Karpas-422 (cell line): ENCODE results near the gene TLE5. TPM values are rescaled to one million over a fixed set of nuclear protein-coding genes. Genes with fewer than 3 reads are reported as not detected.
"Not testable (repeated sequence)": the region's sequence is repeated elsewhere in the genome, so short reads cannot be mapped to it uniquely, and the experiment has no call there.

Source experiments
- DNase-seq: peaks from one replicate; pipeline ENCODE4 v3.0.0-alpha.2; 2015
- H2AFZ ChIP-seq: fragments of 200-600 bp; sonication (generic); 2 replicates; pipeline ENCODE4 v1.6.1; 2014; ENCODE audit warnings: antibody characterized with exemption, low read length, mixed read lengths
- H3K27ac ChIP-seq: fragments of 200-600 bp; sonication (generic); 2 replicates; pipeline ENCODE4 v1.5.1; 2014; ENCODE audit warnings: mild to moderate bottlenecking, low read length, moderate library complexity
- H3K27me3 ChIP-seq: fragments of 200-600 bp; sonication (generic); 2 replicates; pipeline ENCODE4 v1.6.1; 2014; ENCODE audit warnings: low read length, mixed read lengths
- H3K36me3 ChIP-seq: fragments of 200-600 bp; sonication (generic); 2 replicates; pipeline ENCODE4 v1.6.1; 2014; ENCODE audit warnings: low read length, mixed read lengths; ENCODE audit not compliant: insufficient read depth
- H3K4me1 ChIP-seq: fragments of 200-600 bp; sonication (generic); 2 replicates; pipeline ENCODE4 v1.6.1; 2014; ENCODE audit warnings: mild to moderate bottlenecking, low read length, mixed read lengths
- H3K4me2 ChIP-seq: fragments of 200-600 bp; sonication (generic); 2 replicates; pipeline ENCODE4 v1.6.1; 2014; ENCODE audit warnings: low read length, low read depth, mild to moderate bottlenecking; ENCODE audit not compliant: poor library complexity, severe bottlenecking
- H3K4me3 ChIP-seq: fragments of 200-600 bp; sonication (generic); 2 replicates; pipeline ENCODE4 v1.5.1; 2014; ENCODE audit warnings: mild to moderate bottlenecking, antibody characterized with exemption, low read length, mixed read lengths
- H3K79me2 ChIP-seq: fragments of 200-600 bp; sonication (generic); 2 replicates; pipeline ENCODE4 v1.6.1; 2014; ENCODE audit warnings: mild to moderate bottlenecking, low read length, mixed read lengths
- H3K9ac ChIP-seq: fragments of 200-600 bp; sonication (generic); 2 replicates; pipeline ENCODE4 v1.6.0; 2014; ENCODE audit warnings: low read length
- H3K9me2 ChIP-seq: fragments of 200-600 bp; sonication (generic), shearing (Covaris generic); replicated peaks from 2 replicates; pipeline ENCODE4 v1.6.0; 2014; ENCODE audit warnings: mild to moderate bottlenecking, low read length, moderate library complexity; ENCODE audit not compliant: insufficient read depth
- H3K9me3 ChIP-seq: fragments of 300-700, 200-600 bp; sonication (generic); 2 replicates; pipeline ENCODE4 v1.6.1; 2014; ENCODE audit warnings: low read length, mixed read lengths
- H4K20me1 ChIP-seq: fragments of 200-600 bp; sonication (generic); 2 replicates; pipeline ENCODE4 v1.6.1; 2014; ENCODE audit warnings: mild to moderate bottlenecking, antibody characterized with exemption, low read length, low read depth; ENCODE audit not compliant: insufficient read depth
- total RNA-seq: library from RNA; depleted of rRNA; stranded (reverse); fragments of >200 nt; shearing (Covaris generic); gene quantifications from 2 replicates; pipeline ENCODE4 v1.2.3, GENCODE V29; 2014; ENCODE audit warnings: low replicate concordance

TLE5 gene
- total RNA-seq, 1 experiment from 2014 or later: 146 TPM

GRCh38 chr19:3054265-3054971, 7.9 kb downstream of the TLE5 start:
- no peaks in the 10 kb centered on the region for H3K9me3 ChIP-seq
- peaks cover 5% of the 10 kb centered on the region; the same call in 1 of the 2 replicates for H4K20me1 ChIP-seq
- H2AFZ ChIP-seq: no peak overlapping the region
- no peak overlapping the region for H3K9ac ChIP-seq
- H3K27me3 ChIP-seq: no peaks in the 10 kb centered on the region
- H3K4me3 ChIP-seq: no peak overlapping the region
- H3K4me1 ChIP-seq: no peaks in the 10 kb centered on the region
- no peak overlapping the region for H3K27ac ChIP-seq
- H3K4me2 ChIP-seq: no peak overlapping the region
- peak; percentile 41 for DNase-seq
- H3K9me2 ChIP-seq: no peaks in the 10 kb centered on the region
- no peaks in the 10 kb centered on the region for H3K79me2 ChIP-seq
- H3K36me3 ChIP-seq: peaks cover under 1% of the 10 kb centered on the region; the same call in 1 of the 2 replicates

GRCh38 chr19:3053780-3054179, 8.5 kb downstream of the TLE5 start:
- no peak overlapping the region for H3K4me2 ChIP-seq
- H3K4me3 ChIP-seq: no peak overlapping the region
- no peak overlapping the region for H3K27ac ChIP-seq
- H4K20me1 ChIP-seq: peaks cover 5% of the 10 kb centered on the region; the same call in 1 of the 2 replicates
- no peaks in the 10 kb centered on the region for H3K79me2 ChIP-seq
- H3K9me2 ChIP-seq: no peaks in the 10 kb centered on the region
- no peaks in the 10 kb centered on the region for H3K9me3 ChIP-seq
- DNase-seq: no peak
- H2AFZ ChIP-seq: no peak overlapping the region
- H3K4me1 ChIP-seq: no peaks in the 10 kb centered on the region
- no peaks in the 10 kb centered on the region; the same call in 1 of the 2 replicates for H3K36me3 ChIP-seq
- H3K27me3 ChIP-seq: no peaks in the 10 kb centered on the region
- H3K9ac ChIP-seq: no peak overlapping the region

GRCh38 chr19:3053218-3053621, 9.1 kb downstream of the TLE5 start:
- Histone ChIP-seq H3K4me3 (no peak overlapping the region), H3K9ac (no peak overlapping the region), H3K9me2 (no peaks in the 10 kb centered on the region), H3K4me1 (no peaks in the 10 kb centered on the region), H2AFZ (no peak overlapping the region), H3K9me3 (no peaks in the 10 kb centered on the region), H3K79me2 (no peaks in the 10 kb centered on the region), H4K20me1 (peaks cover 5% of the 10 kb centered on the region; the same call in 1 of the 2 replicates), H3K27ac (no peak overlapping the region), H3K36me3 (no peaks in the 10 kb centered on the region; the same call in 1 of the 2 replicates), H3K27me3 (no peaks in the 10 kb centered on the region), H3K4me2 (no peak overlapping the region)
- peak; percentile 30 for DNase-seq

GRCh38 chr19:3050016-3050415, 12.3 kb downstream of the TLE5 start:
- H3K27ac ChIP-seq, H3K36me3 ChIP-seq, H2AFZ ChIP-seq, H4K20me1 ChIP-seq, H3K9ac ChIP-seq, H3K4me1 ChIP-seq, H3K4me2 ChIP-seq, H3K4me3 ChIP-seq, H3K79me2 ChIP-seq, H3K9me2 ChIP-seq, DNase-seq, H3K9me3 ChIP-seq, H3K27me3 ChIP-seq: not testable (repeated sequence)

- Histone ChIP-seq H2AFZ (no peak overlapping the region), H3K4me2 (no peak overlapping the region), H3K27me3 (no peaks in the 10 kb centered on the region), H3K4me3 (no peak overlapping the region), H3K9ac (no peak overlapping the region), H3K4me1 (peaks cover 7% of the 10 kb centered on the region), H3K27ac (no peak overlapping the region), H3K9me2 (no peaks in the 10 kb centered on the region), H3K9me3 (no peaks in the 10 kb centered on the region), H3K36me3 (no peaks in the 10 kb centered on the region), H4K20me1 (no peaks in the 10 kb centered on the region; the same call in 1 of the 2 replicates), H3K79me2 (no peaks in the 10 kb centered on the region)
- DNase-seq: peak; percentile 39
Measured at GRCh38 chr19:3049089-3049488, 13.2 kb downstream of the TLE5 start.

- Histone ChIP-seq H4K20me1 (no peaks in the 10 kb centered on the region; the same call in 1 of the 2 replicates), H3K4me3 (no peak overlapping the region), H3K9me3 (no peaks in the 10 kb centered on the region), H3K27me3 (no peaks in the 10 kb centered on the region), H3K4me1 (peaks cover 7% of the 10 kb centered on the region), H3K9me2 (no peaks in the 10 kb centered on the region), H3K79me2 (no peaks in the 10 kb centered on the region), H3K27ac (no peak overlapping the region), H2AFZ (no peak overlapping the region), H3K4me2 (no peak overlapping the region), H3K36me3 (no peaks in the 10 kb centered on the region), H3K9ac (no peak overlapping the region)
- DNase-seq: no peak
Measured at GRCh38 chr19:3048190-3048533, 14.1 kb downstream of the TLE5 start.

GRCh38 chr19:3047496-3048189, 14.7 kb downstream of the TLE5 start:
- H3K27ac ChIP-seq: no peak overlapping the region
- H3K36me3 ChIP-seq: no peaks in the 10 kb centered on the region
- H3K4me3 ChIP-seq: no peak overlapping the region
- no peak overlapping the region for H3K4me2 ChIP-seq
- H3K27me3 ChIP-seq: no peaks in the 10 kb centered on the region
- H3K9me2 ChIP-seq: no peaks in the 10 kb centered on the region
- no peak overlapping the region for H2AFZ ChIP-seq
- DNase-seq: no peak
- peaks cover 7% of the 10 kb centered on the region for H3K4me1 ChIP-seq
- no peaks in the 10 kb centered on the region for H3K79me2 ChIP-seq
- H3K9ac ChIP-seq: no peak overlapping the region
- no peaks in the 10 kb centered on the region; the same call in 1 of the 2 replicates for H4K20me1 ChIP-seq
- no peaks in the 10 kb centered on the region for H3K9me3 ChIP-seq

GRCh38 chr19:3046698-3047495, 15.4 kb downstream of the TLE5 start:
- no peak overlapping the region for H3K27ac ChIP-seq
- no peaks in the 10 kb centered on the region for H3K9me2 ChIP-seq
- no peak for DNase-seq
- no peaks in the 10 kb centered on the region for H3K9me3 ChIP-seq
- H3K9ac ChIP-seq: no peak overlapping the region
- H2AFZ ChIP-seq: no peak overlapping the region
- H3K4me2 ChIP-seq: no peak overlapping the region
- no peak overlapping the region for H3K4me3 ChIP-seq
- H3K4me1 ChIP-seq: peaks cover 7% of the 10 kb centered on the region
- H3K79me2 ChIP-seq: no peaks in the 10 kb centered on the region
- H4K20me1 ChIP-seq: no peaks in the 10 kb centered on the region; the same call in 1 of the 2 replicates
- no peaks in the 10 kb centered on the region for H3K27me3 ChIP-seq
- no peaks in the 10 kb centered on the region for H3K36me3 ChIP-seq
